GM21423 (cell line): ENCODE measurements around the gene ACTL8.

Source experiments
- ATAC-seq: cut with Tn5 transposase; IDR thresholded peaks from one replicate; pipeline ENCODE4 v1.9.1; 2021; ENCODE audit warnings: mild to moderate bottlenecking, moderate library complexity; ENCODE audit not compliant: unreplicated experiment

Gene ACTL8

GRCh38 chr1:17768651-17769241 is 13.6 kb downstream of the ACTL8 start:
- no peak for ATAC-seq

GRCh38 chr1:17770983-17771382 is 15.8 kb downstream of the ACTL8 start:
- ATAC-seq = no peak

GRCh38 chr1:17772615-17773212 is 17.6 kb downstream of the ACTL8 start:
- no peak for ATAC-seq

GRCh38 chr1:17773591-17774326 is 18.6 kb downstream of the ACTL8 start:
- ATAC-seq = no peak

GRCh38 chr1:17774452-17774851 is 19.3 kb downstream of the ACTL8 start:
- ATAC-seq = no peak

GRCh38 chr1:17775796-17776195 is 20.7 kb downstream of the ACTL8 start:
- no peak for ATAC-seq

GRCh38 chr1:17776426-17776825 is 21.3 kb downstream of the ACTL8 start:
- ATAC-seq = no peak

- ATAC-seq = no peak
These were observed 22.2 kb downstream of the ACTL8 start for GRCh38 chr1:17777330-17777729.

- ATAC-seq = no peak
These were observed 22.7 kb downstream of the ACTL8 start for GRCh38 chr1:17777818-17778217.

GRCh38 chr1:17780916-17781315 is 25.8 kb downstream of the ACTL8 start:
- ATAC-seq = no peak

GRCh38 chr1:17789926-17790325 is 34.8 kb downstream of the ACTL8 start:
- ATAC-seq = no peak

GRCh38 chr1:17790383-17791054 is 35.4 kb downstream of the ACTL8 start:
- no peak for ATAC-seq

GRCh38 chr1:17791055-17791390 is 35.9 kb downstream of the ACTL8 start:
- no peak for ATAC-seq

- no peak for ATAC-seq
These were observed 36.3 kb downstream of the ACTL8 start for GRCh38 chr1:17791480-17791879.

- no peak for ATAC-seq
These were observed 37.3 kb downstream of the ACTL8 start for GRCh38 chr1:17792421-17792820.

- no peak for ATAC-seq
These were observed 40.1 kb downstream of the ACTL8 start for GRCh38 chr1:17795081-17795809.

- no peak for ATAC-seq
These were observed 40.9 kb downstream of the ACTL8 start for GRCh38 chr1:17795836-17796645.

- ATAC-seq = no peak
These were observed 42.3 kb downstream of the ACTL8 start for GRCh38 chr1:17797478-17797877.

- no peak for ATAC-seq
These were observed 42.9 kb downstream of the ACTL8 start for GRCh38 chr1:17798011-17798410.

GRCh38 chr1:17798799-17799382 is 43.8 kb downstream of the ACTL8 start:
- no peak for ATAC-seq
